A673 (cell line): Measurements from ENCODE around the gene GPR157. TPM values are rescaled to one million over a fixed set of nuclear protein-coding genes. Genes with fewer than 3 reads are reported as not detected.

Source experiments
- BruUV-seq: library from RNA; stranded (reverse); fragments of 400-500 nt; replicated peaks from 2 replicates; lab custom pipeline; 2021; lab: Mats Ljungman, UMichigan
- CTCF ChIA-PET: fragments of 300-600 bp; sonication (Branson Sonifier 250); formaldehyde crosslinking; loops from one replicate; lab custom pipeline; 2022; ENCODE audit warnings: antibody characterized with exemption; lab: Charles Lee
- POLR2A ChIA-PET: fragments of 300-600 bp; sonication (Branson Sonifier 250); formaldehyde crosslinking; loops from one replicate; lab custom pipeline; 2022; ENCODE audit warnings: antibody characterized with exemption; ENCODE audit not compliant: low non-redundant PET; lab: Charles Lee
- DNase-seq: peaks from one replicate; pipeline ENCODE4 v3.0.0-alpha.2; 2015; ENCODE audit warnings: low spot score
- H3K27ac ChIP-seq: fragments of 200-600 bp; sonication (generic); 2 replicates; pipeline ENCODE4 v1.5.1; 2016; ENCODE audit warnings: mixed run types, low read depth, mild to moderate bottlenecking, mixed read lengths, antibody characterized with exemption, low read length; ENCODE audit not compliant: poor library complexity, severe bottlenecking
- H3K27me3 ChIP-seq: fragments of 200-600 bp; sonication (generic); replicated peaks from 2 replicates; pipeline ENCODE4 v1.6.1; 2017; ENCODE audit warnings: mixed run types, low read depth, mild to moderate bottlenecking, mixed read lengths, antibody characterized with exemption, low read length; ENCODE audit not compliant: insufficient read depth, poor library complexity
- H3K36me3 ChIP-seq: fragments of 200-600 bp; sonication (generic); 2 replicates; pipeline ENCODE4 v1.6.1; 2016; ENCODE audit warnings: mixed run types, mild to moderate bottlenecking, mixed read lengths, antibody characterized with exemption, low read length; ENCODE audit not compliant: insufficient read depth, poor library complexity, severe bottlenecking
- H3K4me1 ChIP-seq: fragments of 200-600 bp; sonication (generic); 2 replicates; pipeline ENCODE4 v1.6.1; 2017; ENCODE audit warnings: mixed run types, mild to moderate bottlenecking, mixed read lengths, antibody characterized with exemption, low read length; ENCODE audit not compliant: insufficient read depth, poor library complexity, severe bottlenecking
- H3K4me3 ChIP-seq: fragments of 200-600 bp; sonication (generic); 2 replicates; pipeline ENCODE4 v1.5.1; 2016; ENCODE audit warnings: low read depth, mixed run types, mild to moderate bottlenecking, mixed read lengths, low read length; ENCODE audit not compliant: poor library complexity, severe bottlenecking
- H3K9me3 ChIP-seq: fragments of 200-600 bp; sonication (generic); 2 replicates; pipeline ENCODE4 v1.6.1; 2016; ENCODE audit warnings: mixed run types, low read depth, mild to moderate bottlenecking, mixed read lengths, antibody characterized with exemption, low read length; ENCODE audit not compliant: poor library complexity, severe bottlenecking
- CTCF ChIP-seq: fragments of 300-800, 200-600 bp; sonication (generic); conservative IDR thresholded peaks from 2 replicates; pipeline ENCODE4 v1.5.1; 2017; ENCODE audit warnings: low read depth, mild to moderate bottlenecking, antibody characterized with exemption, low read length, moderate library complexity, mixed read lengths
- EZH2 ChIP-seq: fragments of 200-600 bp; sonication (generic); IDR thresholded peaks from 2 replicates; pipeline ENCODE4 v1.6.1; 2017; ENCODE audit warnings: borderline replicate concordance, low read depth, mild to moderate bottlenecking, mixed read lengths, antibody characterized with exemption, low read length; ENCODE audit not compliant: poor library complexity, severe bottlenecking
- intact Hi-C: fragments of 100-400 bp; cut with micrococcal nuclease; formaldehyde crosslinking; loops from one replicate; pipeline ENCODE4 v1.10.0; 2022; ENCODE audit not compliant: unreplicated experiment
- total RNA-seq: library from RNA; stranded (reverse); gene quantifications from 2 replicates; pipeline ENCODE4 v1.2.3, GENCODE V29; 2021

Gene GPR157
- total RNA-seq, 1 experiment from 2014 or later, result 0.34 TPM

DNA sequence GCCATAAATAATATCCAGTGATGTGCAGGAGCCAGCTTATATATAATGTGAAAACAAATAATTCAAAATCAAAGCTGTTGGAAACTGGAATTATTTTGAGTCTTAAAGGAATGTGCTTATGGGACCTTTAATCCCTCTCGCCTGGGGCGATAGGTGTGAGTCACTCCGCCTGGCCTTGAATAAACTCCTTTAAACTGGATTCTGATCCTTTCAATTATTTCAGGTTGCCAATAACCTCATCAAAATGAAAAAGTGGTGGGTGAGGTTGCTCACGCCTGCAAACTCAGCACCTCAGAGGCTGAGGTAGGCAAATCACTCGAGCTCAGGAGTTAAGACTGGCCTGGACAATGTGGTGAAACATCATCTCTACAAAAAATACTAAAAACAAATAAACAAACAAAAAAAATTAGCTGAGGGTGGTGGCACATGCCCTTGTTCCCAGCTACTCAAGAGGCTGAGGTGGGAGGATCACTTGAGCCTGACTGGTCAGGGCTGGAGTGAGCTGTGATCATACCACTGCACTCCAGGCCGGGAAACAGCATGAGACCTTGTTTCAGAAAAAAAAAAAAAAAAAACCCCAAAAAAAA, 48.1 kb downstream of the GPR157 start:
- no peak for TF ChIP-seq EZH2
- no peak for TF ChIP-seq CTCF
- CTCF ChIA-PET, result interaction anchor here (0.6 kb wide), 1 partner anchor 30 kb away, joined by 3 read pairs; no protein-coding TSS in a partner anchor
- Histone ChIP-seq H3K36me3 (no peaks in the 10 kb centered on the region), H3K27ac (no peak overlapping the region), H3K4me3 (no peak overlapping the region), H3K9me3 (no peaks in the 10 kb centered on the region), H3K27me3 (no peaks in the 10 kb centered on the region), H3K4me1 (no peaks in the 10 kb centered on the region)
- intact Hi-C loops, result no loop called here
- POLR2A ChIA-PET, result no interaction called here
- BruUV-seq, result no TSS peak
- no peak for DNase-seq

GRCh38 chr1:9079988-9080704, 48.8 kb downstream of the GPR157 start:
- H3K27ac ChIP-seq, result no peak overlapping the region
- POLR2A ChIA-PET, result no interaction called here

More at GRCh38 chr1:9079988-9080704, 48.8 kb downstream of the GPR157 start:
- no peak overlapping the region for H3K4me3 ChIP-seq
- H3K27me3 ChIP-seq, result no peaks in the 10 kb centered on the region
- no peaks in the 10 kb centered on the region for H3K36me3 ChIP-seq
- no TSS peak for BruUV-seq
- no peaks in the 10 kb centered on the region for H3K9me3 ChIP-seq
- no peaks in the 10 kb centered on the region for H3K4me1 ChIP-seq
- no peak for DNase-seq
- intact Hi-C loops, result no loop called here
- no peak for TF ChIP-seq EZH2
- no peak for TF ChIP-seq CTCF
- CTCF ChIA-PET, result no interaction called here
